Gastrocnemius medialis (tissue), 4 donors: ENCODE measurements around the gene PCCA.

Experiments used
- POLR2A ChIP-seq, 2 donors: fragments of 450-650 bp; IDR thresholded peaks; one replicate each; pipeline ENCODE4 v1.6.1; 2017; ENCODE audit warnings: antibody characterized with exemption in 2 of 2, mild to moderate bottlenecking in 2 of 2, moderate library complexity in 2 of 2
- TF ChIP-seq, protein P1 (sequence below), 5 experiments: fragments of 450-650 bp in 3 of 5; fragments of 200-600 bp in 2 of 5; sonication (generic) in 2 of 5; IDR thresholded peaks in 4 of 5; conservative IDR thresholded peaks in 1 of 5; 1 replicate in 4 of 5; 2 replicates in 1 of 5; pipeline ENCODE4 v1.5.1; 2016 to 2019; ENCODE audit warnings: antibody characterized with exemption in 5 of 5, mild to moderate bottlenecking in 3 of 5, moderate library complexity in 3 of 5

DNA sequence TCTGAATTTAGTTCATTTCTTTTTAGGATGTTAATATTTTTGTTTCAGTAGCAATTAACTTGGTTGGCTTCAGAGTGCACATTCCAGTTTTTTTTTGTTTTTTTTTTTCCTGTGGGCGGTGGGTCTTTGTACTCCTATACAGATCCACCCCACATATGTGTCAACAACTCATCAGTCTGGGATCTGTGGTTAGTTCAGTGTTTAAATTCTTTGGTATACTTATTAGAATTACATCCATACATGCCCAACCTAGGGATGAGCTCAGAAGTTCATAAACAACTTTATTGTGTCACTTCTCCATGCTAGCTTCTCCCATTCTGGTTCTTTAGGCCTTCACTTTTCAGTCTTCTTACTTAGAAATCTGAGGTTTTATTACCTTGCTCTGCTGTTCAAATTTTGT lies 50.9 kb downstream of the PCCA start:
- TF ChIP-seq, protein P1, sequence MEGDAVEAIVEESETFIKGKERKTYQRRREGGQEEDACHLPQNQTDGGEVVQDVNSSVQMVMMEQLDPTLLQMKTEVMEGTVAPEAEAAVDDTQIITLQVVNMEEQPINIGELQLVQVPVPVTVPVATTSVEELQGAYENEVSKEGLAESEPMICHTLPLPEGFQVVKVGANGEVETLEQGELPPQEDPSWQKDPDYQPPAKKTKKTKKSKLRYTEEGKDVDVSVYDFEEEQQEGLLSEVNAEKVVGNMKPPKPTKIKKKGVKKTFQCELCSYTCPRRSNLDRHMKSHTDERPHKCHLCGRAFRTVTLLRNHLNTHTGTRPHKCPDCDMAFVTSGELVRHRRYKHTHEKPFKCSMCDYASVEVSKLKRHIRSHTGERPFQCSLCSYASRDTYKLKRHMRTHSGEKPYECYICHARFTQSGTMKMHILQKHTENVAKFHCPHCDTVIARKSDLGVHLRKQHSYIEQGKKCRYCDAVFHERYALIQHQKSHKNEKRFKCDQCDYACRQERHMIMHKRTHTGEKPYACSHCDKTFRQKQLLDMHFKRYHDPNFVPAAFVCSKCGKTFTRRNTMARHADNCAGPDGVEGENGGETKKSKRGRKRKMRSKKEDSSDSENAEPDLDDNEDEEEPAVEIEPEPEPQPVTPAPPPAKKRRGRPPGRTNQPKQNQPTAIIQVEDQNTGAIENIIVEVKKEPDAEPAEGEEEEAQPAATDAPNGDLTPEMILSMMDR (IDR thresholded peaks at IDR 0.05 in 4 of 5, conservative IDR thresholded peaks at IDR 0.05 in 1 of 5), result no peak
- TF ChIP-seq POLR2A (IDR thresholded peaks at IDR 0.05), result no peak
